ENCODE measurements around the gene SPATS2. TPM values are rescaled to one million over a fixed set of nuclear protein-coding genes. Genes with fewer than 3 reads are reported as not detected.

Gene SPATS2
- total RNA-seq, 1 donor from 2014 or later = 49.5 TPM

DNA sequence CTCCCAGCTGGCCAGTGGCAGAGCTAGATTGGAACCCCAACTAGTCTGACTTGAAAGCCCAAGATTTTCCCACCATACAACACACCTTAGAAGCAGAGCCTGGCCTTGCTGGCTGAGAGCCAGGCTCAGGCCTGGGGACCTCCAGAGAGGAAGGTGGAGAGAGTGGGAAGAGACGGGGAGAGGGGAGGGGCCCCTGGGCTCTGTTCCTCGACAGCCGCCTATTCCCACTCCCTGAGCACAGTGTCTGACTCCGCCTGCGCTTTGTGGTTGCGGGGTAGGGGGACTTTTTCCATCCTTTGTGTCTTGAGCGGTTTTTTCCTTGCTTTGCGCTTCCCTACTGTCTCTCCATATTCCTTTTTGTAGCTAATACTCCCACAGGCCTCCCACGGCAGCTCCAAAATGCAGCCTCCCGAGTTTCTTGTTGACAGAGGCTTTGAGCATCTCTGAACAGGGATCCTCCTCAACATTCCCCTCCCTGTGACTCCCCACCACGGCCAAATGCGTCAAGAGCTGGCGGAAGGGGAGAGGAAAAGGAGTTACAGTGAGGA is 167.5 kb downstream of the SPATS2 start:
- Histone ChIP-seq H3K27ac (no peak overlapping the region), H3K9me3 (ENCODE audit: low read depth) (no peaks in the 10 kb centered on the region), H3K27me3 (peaks cover 56% of the 10 kb centered on the region), H3F3A (ENCODE audit: low read depth) (peaks cover 27% of the 10 kb centered on the region), H3K36me3 (no peaks in the 10 kb centered on the region), H3K9ac (no peak overlapping the region), H3K4me3 (no peak overlapping the region), H3K4me2 (no peak overlapping the region), H2AFZ (replicated peaks) (no peak overlapping the region), H4K20me1 (ENCODE audit: low read depth) (peaks cover 6% of the 10 kb centered on the region), H3K79me2 (ENCODE audit: low read depth) (no peaks in the 10 kb centered on the region), H3K4me1 (peaks cover 6% of the 10 kb centered on the region)
- Mint-ChIP-seq H3K36me3 (peaks cover 2% of the 10 kb centered on the region), H3K27ac (peak overlapping the region; percentile 22), H3K27me3 (ENCODE audit: insufficient read depth, low read depth) (peaks cover 38% of the 10 kb centered on the region), H3K9me3 (no peaks in the 10 kb centered on the region), H3K4me1 (peaks cover 17% of the 10 kb centered on the region), H3K4me3 (no peak overlapping the region)
- no peak for TF ChIP-seq CTCF (IDR thresholded peaks at IDR 0.05)
- TF ChIP-seq EZH2 (IDR thresholded peaks at IDR 0.05) = no peak
- TF ChIP-seq EZH2phosphoT487 (IDR thresholded peaks at IDR 0.05) = no peak
- no peak for DNase-seq (ENCODE audit: low spot score)

- peaks cover 48% of the 10 kb centered on the region for H3K27me3 Mint-ChIP-seq (ENCODE audit: insufficient read depth, low read depth)
- Histone ChIP-seq H3K27ac (no peak overlapping the region), H3K27me3 (peaks cover 68% of the 10 kb centered on the region), H3K4me1 (peaks cover 6% of the 10 kb centered on the region), H2AFZ (replicated peaks) (no peak overlapping the region), H3K9me3 (ENCODE audit: low read depth) (no peaks in the 10 kb centered on the region), H3K4me2 (no peak overlapping the region), H3K4me3 (no peak overlapping the region), H4K20me1 (ENCODE audit: low read depth) (peaks cover 17% of the 10 kb centered on the region), H3F3A (ENCODE audit: low read depth) (peaks cover 32% of the 10 kb centered on the region), H3K36me3 (no peaks in the 10 kb centered on the region), H3K79me2 (ENCODE audit: low read depth) (no peaks in the 10 kb centered on the region), H3K9ac (no peak overlapping the region)
- TF ChIP-seq CTCF (IDR thresholded peaks at IDR 0.05) = no peak
- no peak for TF ChIP-seq EZH2phosphoT487 (IDR thresholded peaks at IDR 0.05)
- no peak overlapping the region for H3K4me3 Mint-ChIP-seq
- H3K9me3 Mint-ChIP-seq = no peaks in the 10 kb centered on the region
- peaks cover 22% of the 10 kb centered on the region for H3K4me1 Mint-ChIP-seq
- H3K27ac Mint-ChIP-seq = no peak overlapping the region
- no peak for DNase-seq (ENCODE audit: low spot score)
- H3K36me3 Mint-ChIP-seq = no peaks in the 10 kb centered on the region
These were observed 168.8 kb downstream of the SPATS2 start for GRCh38 chr12:49535921-49536525.

DNA sequence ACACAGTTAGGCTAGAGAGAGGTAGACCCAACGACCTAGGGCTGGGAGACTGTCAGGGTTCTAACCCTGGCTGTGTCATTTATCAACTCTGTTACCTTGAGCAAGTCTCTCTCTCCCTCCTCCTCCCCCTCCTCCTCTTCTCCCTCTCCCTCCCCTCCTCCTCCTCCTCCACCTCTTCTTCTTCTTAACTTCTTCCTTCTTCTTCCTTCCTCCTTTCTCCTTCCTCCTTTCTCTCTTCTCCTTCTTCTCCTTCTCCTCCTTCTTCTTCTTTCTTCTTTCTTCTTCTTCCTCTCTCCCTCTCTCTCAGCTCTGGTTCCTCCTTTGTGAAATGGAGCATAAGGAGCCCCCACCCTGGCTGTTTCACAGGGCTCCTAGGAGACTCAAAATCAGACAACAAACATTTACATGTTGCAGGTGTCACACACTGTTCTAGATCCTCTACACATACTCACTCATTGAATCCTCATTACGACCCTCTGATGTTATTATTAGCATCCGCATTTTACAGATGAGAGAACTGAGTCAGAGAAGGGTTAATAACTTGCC is 169.3 kb downstream of the SPATS2 start:
- no peak overlapping the region for H3K9ac ChIP-seq
- peak overlapping the region; percentile 0 for H3K4me3 Mint-ChIP-seq
- no peak for DNase-seq (ENCODE audit: low spot score)
- peaks cover 22% of the 10 kb centered on the region for H3K4me1 Mint-ChIP-seq
- no peak overlapping the region for H3K27ac ChIP-seq
- H3K27me3 ChIP-seq = peaks cover 74% of the 10 kb centered on the region
- H3K4me2 ChIP-seq = no peak overlapping the region
- H3K9me3 ChIP-seq (ENCODE audit: low read depth) = no peaks in the 10 kb centered on the region
- H3F3A ChIP-seq (ENCODE audit: low read depth) = peaks cover 32% of the 10 kb centered on the region
- TF ChIP-seq CTCF (IDR thresholded peaks at IDR 0.05) (no peak), EZH2phosphoT487 (IDR thresholded peaks at IDR 0.05) (no peak), EZH2 (IDR thresholded peaks at IDR 0.05) (no peak)
- H4K20me1 ChIP-seq (ENCODE audit: low read depth) = peaks cover 22% of the 10 kb centered on the region
- no peaks in the 10 kb centered on the region for H3K9me3 Mint-ChIP-seq
- no peaks in the 10 kb centered on the region for H3K79me2 ChIP-seq (ENCODE audit: low read depth)
- no peak overlapping the region for H3K4me3 ChIP-seq
- peaks cover 6% of the 10 kb centered on the region for H3K4me1 ChIP-seq
- no peak overlapping the region for H3K27ac Mint-ChIP-seq
- H3K36me3 Mint-ChIP-seq = no peaks in the 10 kb centered on the region
- H3K36me3 ChIP-seq = no peaks in the 10 kb centered on the region
- H3K27me3 Mint-ChIP-seq (ENCODE audit: insufficient read depth, low read depth) = peaks cover 54% of the 10 kb centered on the region
- no peak overlapping the region for H2AFZ ChIP-seq (replicated peaks)
